ENCODE measurements around the gene FOXR1.
"Not testable (repeated sequence)": the region's sequence is repeated elsewhere in the genome, so short reads cannot be mapped to it uniquely, and the experiment has no call there.

FOXR1 gene

GRCh38 chr11:118939404-118939915 is 32.1 kb upstream of the FOXR1 start:
- no peak overlapping the region for H3K27ac ChIP-seq
- TF ChIP-seq, protein P1, sequence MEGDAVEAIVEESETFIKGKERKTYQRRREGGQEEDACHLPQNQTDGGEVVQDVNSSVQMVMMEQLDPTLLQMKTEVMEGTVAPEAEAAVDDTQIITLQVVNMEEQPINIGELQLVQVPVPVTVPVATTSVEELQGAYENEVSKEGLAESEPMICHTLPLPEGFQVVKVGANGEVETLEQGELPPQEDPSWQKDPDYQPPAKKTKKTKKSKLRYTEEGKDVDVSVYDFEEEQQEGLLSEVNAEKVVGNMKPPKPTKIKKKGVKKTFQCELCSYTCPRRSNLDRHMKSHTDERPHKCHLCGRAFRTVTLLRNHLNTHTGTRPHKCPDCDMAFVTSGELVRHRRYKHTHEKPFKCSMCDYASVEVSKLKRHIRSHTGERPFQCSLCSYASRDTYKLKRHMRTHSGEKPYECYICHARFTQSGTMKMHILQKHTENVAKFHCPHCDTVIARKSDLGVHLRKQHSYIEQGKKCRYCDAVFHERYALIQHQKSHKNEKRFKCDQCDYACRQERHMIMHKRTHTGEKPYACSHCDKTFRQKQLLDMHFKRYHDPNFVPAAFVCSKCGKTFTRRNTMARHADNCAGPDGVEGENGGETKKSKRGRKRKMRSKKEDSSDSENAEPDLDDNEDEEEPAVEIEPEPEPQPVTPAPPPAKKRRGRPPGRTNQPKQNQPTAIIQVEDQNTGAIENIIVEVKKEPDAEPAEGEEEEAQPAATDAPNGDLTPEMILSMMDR (IDR thresholded peaks at IDR 0.05) = no peak
- H3K27me3 ChIP-seq = peaks cover 4% of the 10 kb centered on the region
- peaks cover 9 to 10% of the 10 kb centered on the region in 2 experiments for H3K4me1 ChIP-seq (ENCODE audit: control insufficient read depth in 1 of 2, insufficient read depth in 1 of 2, low read depth in 1 of 2, low read length in 1 of 2)
- no peaks in the 10 kb centered on the region for H3K9me3 ChIP-seq
- no peak overlapping the region for H3K4me3 ChIP-seq (ENCODE audit: low read depth in 1 of 2, low read length in 1 of 2)
- H3K36me3 ChIP-seq = no peaks in the 10 kb centered on the region

GRCh38 chr11:118939953-118940598 is 31.5 kb upstream of the FOXR1 start:
- H3K4me1 ChIP-seq (ENCODE audit: control insufficient read depth in 1 of 2, insufficient read depth in 1 of 2, low read depth in 1 of 2, low read length in 1 of 2) = peaks cover 9 to 10% of the 10 kb centered on the region in 2 experiments
- H3K27me3 ChIP-seq = peaks cover 4% of the 10 kb centered on the region
- no peak overlapping the region for H3K4me3 ChIP-seq (ENCODE audit: low read depth in 1 of 2, low read length in 1 of 2)
- no peaks in the 10 kb centered on the region for H3K9me3 ChIP-seq
- TF ChIP-seq, protein P1 (IDR thresholded peaks at IDR 0.05) = no peak
- no peak overlapping the region for H3K27ac ChIP-seq
- no peaks in the 10 kb centered on the region for H3K36me3 ChIP-seq

- no peaks in the 10 kb centered on the region for H3K4me1 ChIP-seq (ENCODE audit: control insufficient read depth in 1 of 2, insufficient read depth in 1 of 2, low read depth in 1 of 2, low read length in 1 of 2)
- TF ChIP-seq, protein P1 (IDR thresholded peaks at IDR 0.05) = no peak
- H3K36me3 ChIP-seq = no peaks in the 10 kb centered on the region
- H3K4me3 ChIP-seq (ENCODE audit: low read depth in 1 of 2, low read length in 1 of 2) = no peak overlapping the region
- H3K27me3 ChIP-seq = peaks cover 3% of the 10 kb centered on the region
- H3K9me3 ChIP-seq = no peaks in the 10 kb centered on the region
- H3K27ac ChIP-seq = no peak overlapping the region
Measured at GRCh38 chr11:118947091-118947490, 24.5 kb upstream of the FOXR1 start.

DNA sequence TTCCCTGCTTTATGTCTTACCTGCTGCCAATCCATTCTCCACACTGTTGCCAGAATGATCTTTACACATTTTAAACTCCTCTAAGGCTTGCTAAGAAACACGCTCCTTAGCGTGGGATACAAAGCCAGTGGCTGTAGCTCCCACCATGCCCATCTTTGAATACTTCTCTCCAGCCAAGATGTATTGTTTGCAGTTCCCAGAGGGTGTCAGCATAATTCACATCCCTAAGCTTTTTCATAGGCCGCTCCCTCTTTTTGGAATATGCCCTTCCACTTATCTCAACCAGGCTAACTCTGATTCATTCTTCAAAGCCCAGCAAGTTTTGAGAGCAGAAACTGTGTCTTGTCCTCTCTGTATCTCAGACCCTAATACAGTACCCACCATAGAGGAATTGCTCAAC is 23.6 kb upstream of the FOXR1 start:
- H3K9me3 ChIP-seq = no peaks in the 10 kb centered on the region
- H3K27ac ChIP-seq = no peak overlapping the region
- peaks cover 3% of the 10 kb centered on the region for H3K27me3 ChIP-seq
- no peaks in the 10 kb centered on the region for H3K36me3 ChIP-seq
- H3K4me1 ChIP-seq (ENCODE audit: control insufficient read depth in 1 of 2, insufficient read depth in 1 of 2, low read depth in 1 of 2, low read length in 1 of 2) = no peaks in the 10 kb centered on the region
- TF ChIP-seq, protein P1 (IDR thresholded peaks at IDR 0.05) = no peak
- H3K4me3 ChIP-seq (ENCODE audit: low read depth in 1 of 2, low read length in 1 of 2) = no peak overlapping the region

GRCh38 chr11:118953265-118953664 is 18.3 kb upstream of the FOXR1 start:
- Histone ChIP-seq H3K27me3 (peaks cover 12% of the 10 kb centered on the region), H3K9me3 (no peaks in the 10 kb centered on the region), H3K27ac (no peak overlapping the region), H3K36me3 (no peaks in the 10 kb centered on the region), H3K4me3 (ENCODE audit: low read depth in 1 of 2, low read length in 1 of 2) (no peak overlapping the region), H3K4me1 (ENCODE audit: control insufficient read depth in 1 of 2, insufficient read depth in 1 of 2, low read depth in 1 of 2, low read length in 1 of 2) (no peaks in the 10 kb centered on the region)
- TF ChIP-seq, protein P1 (IDR thresholded peaks at IDR 0.05) = no peak

- peaks cover 11% of the 10 kb centered on the region for H3K27me3 ChIP-seq
- H3K9me3 ChIP-seq; H3K27ac ChIP-seq; H3K4me1 ChIP-seq (ENCODE audit: control insufficient read depth in 1 of 2, insufficient read depth in 1 of 2, low read depth in 1 of 2, low read length in 1 of 2); H3K36me3 ChIP-seq; H3K4me3 ChIP-seq (ENCODE audit: low read depth in 1 of 2, low read length in 1 of 2): not testable (repeated sequence)
Measured at GRCh38 chr11:118953976-118954375, 17.6 kb upstream of the FOXR1 start.

All from neutrophil (primary cell).